HG03575 (cell line): ENCODE results near the gene CNTRL.
"Not testable (repeated sequence)": the region's sequence is repeated elsewhere in the genome, so short reads cannot be mapped to it uniquely, and the experiment has no call there.

Experiments used
- ATAC-seq: cut with Tn5 transposase; IDR thresholded peaks from one replicate; pipeline ENCODE4 v1.9.1; 2021; ENCODE audit not compliant: unreplicated experiment, insufficient number of reproducible peaks, low FRiP score; ENCODE audit errors: extremely low read depth

The CNTRL gene

GRCh38 chr9:121121582-121122087 lies 46.9 kb downstream of the CNTRL start:
- ATAC-seq, result peak; percentile 88

DNA sequence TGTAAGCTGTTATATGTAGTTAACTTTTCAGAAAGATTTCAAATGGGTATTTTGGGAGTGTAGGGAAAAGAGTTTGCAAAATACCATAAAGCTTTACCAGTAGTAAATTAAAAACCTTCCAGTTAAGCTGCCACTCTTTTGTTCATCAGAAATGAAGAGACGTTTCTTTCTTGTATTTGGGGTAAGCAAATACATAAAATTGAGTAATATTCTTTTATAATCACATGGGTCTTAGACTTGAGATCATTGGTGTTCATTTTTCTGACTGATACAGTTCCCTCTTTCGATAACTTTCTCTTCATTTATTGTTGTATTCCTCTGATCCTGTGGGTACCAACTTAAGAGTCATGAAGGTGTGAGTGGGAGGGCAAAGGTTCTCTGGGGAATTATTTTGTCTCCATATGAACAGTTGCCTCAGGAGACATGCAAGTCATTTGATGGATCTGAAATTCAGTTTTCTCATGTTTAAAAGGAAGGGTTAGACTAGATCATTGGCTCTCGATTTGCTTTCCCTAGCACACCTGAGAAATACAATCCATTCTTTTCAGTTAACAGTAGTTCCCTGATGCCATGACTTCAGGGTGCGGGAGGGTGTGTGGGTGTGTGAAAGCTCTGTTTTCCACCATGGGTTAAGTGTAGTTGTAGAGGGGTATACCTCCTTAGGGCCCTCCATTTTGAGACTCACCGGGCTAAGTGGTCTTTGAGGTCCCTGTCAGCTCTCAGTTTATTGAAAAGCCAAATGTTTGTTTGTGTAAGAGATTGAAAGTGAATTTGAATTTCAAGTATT lies 47.7 kb downstream of the CNTRL start:
- ATAC-seq, result no peak

GRCh38 chr9:121123816-121124535 lies 49.2 kb downstream of the CNTRL start:
- ATAC-seq, result no peak

- no peak for ATAC-seq
Observed at GRCh38 chr9:121125590-121125989, 50.8 kb downstream of the CNTRL start.

DNA sequence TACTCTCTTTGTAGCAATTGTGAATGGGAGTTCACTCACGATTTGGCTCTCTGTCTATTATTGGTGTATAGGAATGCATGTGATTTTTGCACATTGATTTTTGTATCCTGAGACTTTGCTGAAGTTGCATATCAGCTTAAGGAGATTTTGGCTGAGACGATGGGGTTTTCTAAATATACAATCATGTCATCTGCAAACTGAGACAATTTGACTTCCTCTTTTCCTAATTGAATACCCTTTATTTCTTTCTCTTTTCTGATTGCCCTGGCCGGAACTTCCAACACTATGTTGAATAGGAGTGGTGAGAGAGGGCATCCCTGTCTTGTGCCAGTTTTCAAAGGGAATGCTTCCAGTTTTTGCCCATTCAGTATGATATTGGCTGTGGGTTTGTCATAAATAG lies 54.6 kb downstream of the CNTRL start:
- not testable (repeated sequence) for ATAC-seq

DNA sequence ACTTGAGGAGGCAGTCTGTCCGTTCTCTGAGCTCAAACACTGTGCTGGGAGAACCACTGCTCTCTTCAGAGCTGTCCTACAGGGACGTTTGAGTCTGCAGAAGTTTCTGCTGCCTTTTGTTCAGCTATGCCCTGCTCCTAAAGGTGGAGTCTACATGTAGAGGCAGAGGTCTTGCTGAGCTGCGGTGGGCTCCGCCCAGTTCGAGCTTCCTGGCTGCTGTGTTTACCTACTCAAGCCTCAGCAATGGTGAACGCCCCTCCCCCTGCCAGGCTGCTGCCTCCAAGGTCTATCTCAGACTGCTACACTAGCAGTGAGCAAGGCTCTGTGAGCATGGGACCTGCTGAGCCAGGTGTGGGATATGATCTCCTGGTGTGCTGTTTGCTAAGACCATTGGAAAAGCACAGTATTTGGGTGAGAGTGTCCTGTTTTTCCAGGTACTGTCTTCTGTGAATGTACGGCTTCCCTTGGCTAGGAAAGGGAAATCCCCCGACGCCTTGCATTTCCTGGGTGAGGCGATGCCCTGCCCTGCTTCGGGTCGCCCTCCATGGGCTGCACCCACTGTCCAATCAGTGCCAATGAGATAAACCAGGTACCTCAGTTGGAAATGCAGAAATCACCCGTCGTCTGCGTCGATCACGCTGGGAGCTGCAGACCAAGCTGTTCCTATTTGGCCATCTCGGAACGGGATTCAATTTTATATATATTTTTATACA lies 58.5 kb downstream of the CNTRL start:
- ATAC-seq, result no peak

- ATAC-seq, result no peak
Observed at GRCh38 chr9:121135642-121136041, 60.9 kb downstream of the CNTRL start.

- no peak for ATAC-seq
Observed at GRCh38 chr9:121138561-121138960, 63.8 kb downstream of the CNTRL start.

- no peak for ATAC-seq
Observed at GRCh38 chr9:121138973-121139372, 64.2 kb downstream of the CNTRL start.

DNA sequence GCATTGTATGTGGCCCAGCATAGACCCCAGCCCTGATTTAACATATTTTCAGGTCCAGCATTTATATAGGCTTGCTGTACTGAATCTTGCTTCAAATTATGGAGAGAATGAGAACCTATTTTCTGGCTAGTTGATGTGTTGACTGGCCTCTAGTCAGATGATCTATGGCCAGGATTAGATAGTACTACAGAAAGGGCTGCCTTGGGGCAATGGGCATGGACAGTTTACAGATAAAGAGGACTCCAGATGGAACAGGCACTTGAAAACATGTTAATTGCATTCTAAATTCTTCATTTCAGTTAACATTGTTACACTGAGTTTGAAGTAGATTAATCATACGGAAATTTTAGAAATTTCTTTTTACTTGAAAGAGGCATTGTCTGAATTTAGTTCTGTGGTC lies 65.4 kb downstream of the CNTRL start:
- no peak for ATAC-seq

- no peak for ATAC-seq
Observed at GRCh38 chr9:121141306-121141705, 66.6 kb downstream of the CNTRL start.

DNA sequence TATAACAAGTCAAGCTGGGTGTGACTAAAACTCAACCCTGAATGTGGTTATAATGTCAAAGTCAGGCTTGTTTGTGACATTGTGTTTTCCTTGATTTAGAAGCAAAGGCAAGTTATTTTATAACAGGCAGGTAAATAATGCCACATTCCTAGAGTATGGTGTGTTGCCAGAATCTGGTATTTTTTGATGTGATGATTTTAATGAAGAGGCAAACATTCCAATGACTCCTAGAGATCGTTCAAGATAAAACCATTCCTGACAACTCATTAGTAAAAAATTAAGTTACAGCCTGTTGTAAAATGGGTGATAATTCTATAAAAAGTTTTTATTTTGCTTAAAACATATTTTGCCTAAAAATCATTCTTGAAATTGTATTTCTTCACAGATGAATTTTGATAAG lies 67.0 kb downstream of the CNTRL start:
- no peak for ATAC-seq

DNA sequence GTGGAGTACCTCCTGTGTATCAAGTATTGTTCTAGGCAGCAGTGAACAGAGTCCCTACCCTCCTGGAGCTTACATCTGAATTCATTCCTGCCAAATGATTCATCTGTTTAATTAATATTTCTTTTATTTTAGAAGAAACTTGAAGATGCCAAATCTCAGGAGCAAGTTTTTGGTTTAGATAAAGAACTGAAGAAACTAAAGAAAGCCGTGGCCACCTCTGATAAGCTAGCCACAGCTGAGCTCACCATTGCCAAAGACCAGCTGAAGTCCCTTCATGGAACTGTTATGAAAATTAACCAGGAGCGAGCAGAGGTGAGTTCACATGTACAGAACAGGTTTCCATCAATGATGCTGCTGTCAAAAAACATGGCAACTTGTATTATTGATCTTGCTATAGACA lies 69.0 kb downstream of the CNTRL start:
- ATAC-seq, result no peak

GRCh38 chr9:121144482-121144881 lies 69.7 kb downstream of the CNTRL start:
- no peak for ATAC-seq

DNA sequence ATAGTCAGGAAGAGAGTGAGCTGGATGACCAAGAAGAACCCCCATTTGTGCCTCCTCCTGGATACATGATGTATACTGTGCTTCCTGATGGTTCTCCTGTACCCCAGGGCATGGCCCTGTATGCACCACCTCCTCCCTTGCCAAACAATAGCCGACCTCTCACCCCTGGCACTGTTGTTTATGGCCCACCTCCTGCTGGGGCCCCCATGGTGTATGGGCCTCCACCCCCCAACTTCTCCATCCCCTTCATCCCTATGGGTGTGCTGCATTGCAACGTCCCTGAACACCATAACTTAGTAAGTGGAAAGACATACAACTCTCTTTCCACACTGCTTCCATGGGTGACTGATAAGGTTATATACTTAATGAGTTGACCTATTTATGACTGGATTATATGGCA lies 75.4 kb downstream of the CNTRL start:
- ATAC-seq, result no peak

DNA sequence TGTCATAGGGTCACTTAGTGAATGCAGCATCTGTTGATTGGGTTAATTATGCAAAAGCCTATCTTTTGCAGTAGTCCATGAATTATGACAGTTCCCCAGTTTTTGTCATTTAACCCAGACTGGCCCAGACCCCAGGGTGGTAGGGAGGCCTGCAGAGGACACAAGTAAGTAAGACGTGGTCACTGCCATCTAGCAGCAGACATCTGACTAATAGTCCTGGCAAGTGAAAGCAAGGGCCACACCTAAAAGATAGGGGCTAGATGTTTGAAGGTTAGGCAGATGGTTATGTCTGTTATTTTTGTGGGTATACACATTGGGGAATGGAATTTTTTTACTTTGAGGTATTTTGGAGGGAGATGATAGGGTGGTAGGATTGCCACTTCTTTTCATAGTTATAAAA lies 78.9 kb downstream of the CNTRL start:
- no peak for ATAC-seq

- ATAC-seq, result no peak
Observed at GRCh38 chr9:121154782-121155181, 80.0 kb downstream of the CNTRL start.

- ATAC-seq, result peak; percentile 49
Observed at GRCh38 chr9:121156263-121156731, 81.5 kb downstream of the CNTRL start.

DNA sequence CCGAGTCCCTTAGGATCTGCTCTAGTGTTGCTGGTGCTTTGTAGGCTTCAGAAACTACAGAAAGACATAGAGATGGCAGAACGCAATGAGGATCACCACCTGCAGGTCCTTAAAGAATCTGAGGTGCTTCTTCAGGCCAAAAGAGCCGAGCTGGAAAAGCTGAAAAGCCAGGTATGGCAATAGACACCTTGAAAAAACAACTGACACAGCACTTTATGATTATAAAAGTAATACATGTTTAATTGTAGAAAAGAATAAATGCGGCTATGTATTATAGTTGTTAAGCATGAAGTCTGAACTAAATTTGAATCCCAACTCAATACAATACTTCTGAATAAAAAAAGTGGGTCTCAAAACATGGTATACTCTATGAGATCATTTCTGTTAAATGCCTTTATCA lies 83.2 kb downstream of the CNTRL start:
- no peak for ATAC-seq

DNA sequence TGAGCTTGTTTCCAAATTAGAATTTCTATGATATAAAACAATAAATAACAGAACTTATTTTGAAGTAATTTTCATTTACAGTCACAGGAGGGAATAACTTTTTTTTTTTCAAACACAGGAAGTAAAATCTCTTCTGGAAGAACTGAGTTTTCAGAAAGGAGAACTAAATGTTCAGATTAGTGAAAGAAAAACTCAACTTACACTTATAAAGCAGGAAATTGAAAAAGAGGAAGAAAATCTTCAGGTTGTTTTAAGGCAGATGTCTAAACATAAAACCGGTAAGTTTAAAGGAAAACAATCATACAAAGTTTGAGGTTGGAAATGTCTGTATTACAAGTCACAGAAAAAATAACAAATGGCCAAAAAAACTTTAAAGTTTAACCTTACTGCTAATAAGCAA lies 85.3 kb downstream of the CNTRL start:
- ATAC-seq, result no peak
